Frontal cortex (tissue), 4 donors: ENCODE results near the gene IST1. TPM values are rescaled to one million over a fixed set of nuclear protein-coding genes. Genes with fewer than 3 reads are reported as not detected.

Experiments
- DNase-seq, 2 donors: peaks; one replicate each; pipeline ENCODE4 v3.0.0; 2012; ENCODE audit warnings: low spot score in 2 of 2
- FAIRE-seq: peaks from 2 replicates; lab custom pipeline; 2012; peaks lifted over from hg19 to GRCh38; lab: Jason Lieb, UNC
- total RNA-seq: library from RNA; depleted of rRNA; stranded (reverse); fragments of >200 nt; gene quantifications from one replicate; pipeline ENCODE4 v1.2.3, GENCODE V29; 2014
- donor health status: control.
- donor health status: control.
- donor health status: control.

The IST1 gene
- total RNA-seq, 1 donor from 2014 or later: 117 TPM

- DNase-seq: no peak
- FAIRE-seq: no peak
Observed at GRCh38 chr16:71954180-71954579, 58.8 kb downstream of the IST1 start.

GRCh38 chr16:71954699-71955195 is 59.4 kb downstream of the IST1 start:
- FAIRE-seq: no peak
- DNase-seq: no peak

DNA sequence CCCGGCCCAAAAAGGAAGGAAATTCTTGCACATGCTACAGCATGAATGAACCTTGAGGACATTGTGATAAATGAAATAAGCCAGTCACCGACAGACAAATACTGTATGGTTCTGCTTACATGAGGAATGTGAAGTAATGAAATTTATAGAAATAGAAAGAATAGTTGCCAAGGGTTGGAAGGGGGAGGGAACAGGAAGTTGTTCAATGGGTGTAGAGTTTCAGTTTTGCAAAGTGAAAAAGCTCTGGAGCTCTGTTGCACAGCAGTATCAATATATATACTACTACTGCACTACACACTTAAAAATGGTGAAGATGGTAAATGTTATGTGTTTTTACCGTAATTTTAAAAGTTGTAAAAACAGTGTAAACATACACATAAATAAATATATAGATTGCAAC is 61.2 kb downstream of the IST1 start:
- no peak for DNase-seq
- FAIRE-seq: no peak

DNA sequence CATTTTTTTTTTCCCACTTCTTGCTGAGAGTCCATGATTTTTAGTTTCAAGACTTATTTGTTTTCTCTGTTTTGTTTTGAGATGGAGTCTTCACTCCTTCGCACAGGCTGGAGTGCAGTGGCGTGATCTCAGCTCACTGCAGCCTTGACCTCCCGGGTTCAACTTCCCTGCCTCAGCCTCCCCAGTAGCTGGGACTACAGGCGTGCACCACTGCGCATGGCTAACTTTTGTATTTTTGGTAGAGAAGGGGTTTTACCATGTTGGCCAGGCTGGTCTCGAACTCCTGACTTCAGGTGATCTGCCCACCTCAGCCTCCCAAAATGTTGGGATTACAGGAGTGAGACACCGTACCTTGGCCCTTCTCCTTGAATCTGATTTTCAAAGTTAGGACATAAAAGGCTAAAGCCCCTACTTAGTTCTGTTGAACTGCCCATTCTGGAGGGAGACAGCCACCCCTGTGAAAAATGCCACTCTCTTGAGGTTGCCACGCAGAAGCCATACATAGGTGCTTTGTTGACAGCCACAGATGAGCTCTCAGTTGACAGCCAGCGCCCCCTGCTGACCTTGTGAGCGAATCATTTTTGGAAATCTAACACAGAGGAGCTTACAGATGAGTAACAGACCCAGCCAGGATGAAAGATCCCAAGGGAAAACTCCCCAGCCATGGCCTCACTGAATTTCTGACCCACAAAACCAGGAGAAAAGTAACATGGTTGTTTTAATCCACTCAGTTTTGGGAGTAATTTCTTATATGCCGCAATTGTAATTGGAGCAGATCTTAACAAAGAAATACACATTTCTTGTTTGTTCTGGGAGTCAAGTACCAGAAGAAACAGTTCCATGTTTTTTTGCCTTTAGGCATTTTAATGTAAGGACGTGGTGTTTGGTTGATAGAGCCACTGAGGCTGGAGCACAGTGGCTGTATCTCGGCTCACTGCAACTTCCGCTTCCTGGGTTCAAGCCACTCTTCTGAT is 66.0 kb downstream of the IST1 start:
- FAIRE-seq (no peak), DNase-seq (peak; percentile 50 to 69)

- FAIRE-seq (no peak), DNase-seq (no peak)
Observed at GRCh38 chr16:71963125-71963875, 68.0 kb downstream of the IST1 start.

- DNase-seq (no peak), FAIRE-seq (no peak)
Observed at GRCh38 chr16:71965223-71965622, 69.9 kb downstream of the IST1 start.

- no peak for DNase-seq
- no peak for FAIRE-seq
Observed at GRCh38 chr16:71966932-71967331, 71.6 kb downstream of the IST1 start.

DNA sequence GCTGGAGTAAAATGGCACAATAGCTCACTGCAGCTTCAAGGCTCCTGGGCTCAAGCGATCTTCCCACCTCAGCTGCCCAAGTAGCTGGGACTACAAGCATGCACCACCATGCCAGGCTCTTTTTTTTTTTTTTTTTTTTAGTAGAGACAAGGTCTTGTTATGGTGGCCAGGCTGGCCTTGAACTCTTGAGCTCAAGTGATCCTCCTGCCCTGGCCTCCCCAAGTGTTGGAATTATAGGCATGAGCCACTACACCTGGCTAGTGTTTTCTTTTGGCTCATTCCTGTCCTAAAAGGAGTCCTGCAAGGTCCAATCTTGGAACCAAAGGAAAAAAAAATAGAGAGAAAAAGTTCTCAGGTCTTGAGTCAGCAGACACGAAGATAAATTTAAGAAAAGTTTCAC is 74.0 kb downstream of the IST1 start:
- FAIRE-seq (no peak), DNase-seq (no peak)

DNA sequence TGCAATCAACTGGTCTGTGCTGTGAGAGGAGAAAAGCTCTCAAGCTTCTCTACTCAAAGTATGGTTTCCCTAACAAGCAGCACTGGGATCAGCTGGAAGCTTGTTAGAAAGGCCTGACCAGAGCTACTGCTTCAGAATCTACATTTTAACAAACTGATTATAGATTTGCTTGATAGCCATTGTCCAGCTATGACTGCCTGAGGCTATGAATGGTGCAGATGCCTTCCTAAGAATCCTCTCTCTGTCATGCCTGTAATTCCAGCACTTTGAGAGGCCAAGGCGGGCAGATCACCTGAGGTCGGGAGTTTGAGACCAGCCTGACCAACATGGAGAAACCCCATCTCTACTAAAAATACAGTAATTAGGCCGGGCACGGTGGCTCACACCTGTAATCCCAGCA is 76.2 kb downstream of the IST1 start:
- no peak for DNase-seq
- no peak for FAIRE-seq

- no peak for FAIRE-seq
- no peak for DNase-seq
Observed at GRCh38 chr16:71972356-71972755, 77.0 kb downstream of the IST1 start.

DNA sequence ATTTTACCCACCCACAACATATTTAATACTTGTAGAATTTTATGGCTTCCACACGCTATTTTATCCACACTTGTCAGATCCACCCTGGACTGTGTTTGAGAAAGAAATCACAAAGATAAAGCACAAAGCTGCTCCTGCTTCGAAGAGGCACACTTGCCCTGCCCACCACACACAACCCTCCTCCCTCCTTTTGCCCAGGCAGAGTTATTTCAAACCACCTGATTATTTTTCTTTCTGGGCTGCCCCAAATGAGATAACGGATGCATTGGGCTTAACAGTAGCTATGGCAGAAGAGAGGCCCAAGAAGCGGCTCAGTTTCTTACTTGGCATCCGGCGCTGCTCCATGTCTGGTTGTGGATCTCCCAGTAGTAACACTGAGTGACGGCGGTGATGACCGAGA is 77.7 kb downstream of the IST1 start:
- DNase-seq (no peak), FAIRE-seq (no peak)

DNA sequence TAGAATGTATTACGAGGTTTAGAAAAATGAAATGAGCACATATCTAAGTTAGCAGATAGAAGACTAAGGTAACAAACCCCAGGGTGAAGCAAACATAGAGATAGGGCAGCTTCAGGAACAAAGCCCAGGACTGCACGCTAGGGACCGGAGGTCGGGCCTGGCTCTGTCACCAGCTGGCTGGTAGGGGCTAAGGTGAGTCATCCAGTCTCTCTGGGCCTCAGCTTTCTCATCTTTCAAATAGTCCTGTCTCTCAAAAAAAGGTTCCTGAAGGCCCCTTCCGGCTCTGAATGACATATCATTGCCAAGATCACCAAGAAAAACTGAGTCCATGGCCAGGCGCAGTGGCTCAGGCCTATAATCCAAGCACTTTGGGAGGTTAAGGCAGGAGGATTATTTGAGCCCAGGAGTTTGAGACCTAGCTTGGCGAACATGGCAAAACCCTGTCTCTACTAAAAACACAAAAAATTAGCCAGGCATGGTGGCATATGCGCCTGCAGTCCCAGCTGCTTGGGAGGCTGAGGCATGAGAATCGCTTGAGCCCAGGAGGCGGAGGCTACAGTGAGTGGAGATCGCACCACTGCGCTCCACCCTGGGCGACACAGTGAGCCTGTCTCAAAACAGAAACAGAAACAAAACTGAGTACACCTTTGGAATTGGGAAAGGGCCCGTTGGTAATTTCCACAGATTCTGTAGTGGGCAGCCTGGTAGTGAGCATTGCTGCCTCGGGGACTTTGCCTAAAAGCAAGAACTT is 78.9 kb downstream of the IST1 start:
- FAIRE-seq: no peak
- DNase-seq: no peak

Other genes starting within 250 kb of the IST1 start
- gene PHLPP2, start 170.8 kb upstream of the IST1 start, total RNA-seq: 26.9 TPM
- 90.9 TPM for gene AP1G1, start 86.7 kb upstream of the IST1 start, total RNA-seq
- 7.7 TPM for gene ATXN1L, start 49.6 kb upstream of the IST1 start, total RNA-seq
- gene ZNF821, start 11.3 kb upstream of the IST1 start, total RNA-seq: 36.7 TPM
- under 0.01 TPM for gene PKD1L3, start 104.9 kb downstream of the IST1 start, total RNA-seq
- 2.4 TPM for gene DHODH, start 113.2 kb downstream of the IST1 start, total RNA-seq
- 0.41 TPM for gene HP, start 159.0 kb downstream of the IST1 start, total RNA-seq
- gene HPR, start 167.7 kb downstream of the IST1 start, total RNA-seq: under 0.01 TPM
- gene TXNL4B, start 198.1 kb downstream of the IST1 start, total RNA-seq: 10.2 TPM
- 57.1 TPM for gene DHX38, start 198.3 kb downstream of the IST1 start, total RNA-seq